Muscle of leg (tissue), 16 donors: Measurements from ENCODE around the gene RP9. TPM values are rescaled to one million over a fixed set of nuclear protein-coding genes. Genes with fewer than 3 reads are reported as not detected.

Source experiments
- DNase-seq: peaks from one replicate; pipeline ENCODE4 v3.0.0; 2013
- H3K27ac ChIP-seq: one replicate; pipeline ENCODE4 v1.5.1; 2013; ENCODE audit warnings: mild to moderate bottlenecking, low read length, control low read depth
- H3K27me3 ChIP-seq: one replicate; pipeline ENCODE4 v1.6.1; 2013; ENCODE audit warnings: low read length; ENCODE audit not compliant: control insufficient read depth, insufficient read depth
- H3K36me3 ChIP-seq: one replicate; pipeline ENCODE4 v1.6.1; 2013; ENCODE audit warnings: low read length; ENCODE audit not compliant: control insufficient read depth, insufficient read depth
- H3K4me1 ChIP-seq: one replicate; pipeline ENCODE4 v1.6.1; 2013; ENCODE audit warnings: low read length; ENCODE audit not compliant: control insufficient read depth, insufficient read depth
- H3K4me3 ChIP-seq: one replicate; pipeline ENCODE4 v1.5.1; 2013; ENCODE audit warnings: low read length, control low read depth
- H3K9me3 ChIP-seq: replicated peaks from 2 replicates; pipeline ENCODE4 v1.6.1; 2013; ENCODE audit warnings: low read depth, low read length; ENCODE audit not compliant: control insufficient read depth
- WGBS: methylation state at CpG from one replicate; pipeline ENCODE4 v1.1.5; 2013; ENCODE audit warnings: missing lambda C conversion rate; ENCODE audit not compliant: insufficient coverage; 5-methylcytosine and 5-hydroxymethylcytosine counted together
- long read RNA-seq, 11 donors: transcript quantifications; one replicate each; lab custom pipeline, GENCODE V29; 2026
- polyA plus RNA-seq, 8 donors: library from polyadenylated mRNA; unstranded; fragments of 120-200 nt; gene quantifications; one replicate each; pipeline versions ENCODE4 v1.2.1 to v1.2.3, GENCODE V29; 2013; ENCODE audit warnings: inconsistent platforms in 1 of 8, low replicate concordance in 1 of 8; ENCODE audit not compliant: insufficient read length in 8 of 8, insufficient read depth in 1 of 8
- total RNA-seq: library from RNA; stranded (reverse); fragments of 120-200 nt; gene quantifications from one replicate; pipeline ENCODE4 v1.2.4, GENCODE V29; 2013

The RP9 gene
- total RNA-seq = 24.2 TPM
- polyA plus RNA-seq = 10 to 100 TPM; 21.8 to 26.5 (median 25.2) TPM
- long read RNA-seq, donor 1, transcript RP9-201 (6 exons, 1,121 nt) = major isoform, 9 of 10 reads
- long read RNA-seq, donor 1, partial matches to known transcripts = 0 of 10 reads
- long read RNA-seq, donor 1, other reads (novel, unspliced or antisense) = 0 of 10 reads
- long read RNA-seq, donor 2, partial matches to known transcripts = 0 of 1 reads
- long read RNA-seq, donor 2, other reads (novel, unspliced or antisense) = 0 of 1 reads
- long read RNA-seq, donor 3, transcript RP9-201 (6 exons, 1,121 nt) = major isoform, 29 of 29 reads
- long read RNA-seq, donor 3, partial matches to known transcripts = 0 of 29 reads
- long read RNA-seq, donor 3, other reads (novel, unspliced or antisense) = 0 of 29 reads
- long read RNA-seq, donor 4, transcript RP9-201 (6 exons, 1,121 nt) = major isoform, 16 of 16 reads
- long read RNA-seq, donor 4, partial matches to known transcripts = 0 of 16 reads
- long read RNA-seq, donor 4, other reads (novel, unspliced or antisense) = 0 of 16 reads
- long read RNA-seq, donor 5, transcript RP9-201 (6 exons, 1,121 nt) = major isoform, 23 of 24 reads
- long read RNA-seq, donor 5, partial matches to known transcripts = 0 of 24 reads
- long read RNA-seq, donor 5, other reads (novel, unspliced or antisense) = 0 of 24 reads
- long read RNA-seq, donor 6, transcript RP9-201 (6 exons, 1,121 nt) = major isoform, 21 of 21 reads
- long read RNA-seq, donor 6, partial matches to known transcripts = 0 of 21 reads
- long read RNA-seq, donor 6, other reads (novel, unspliced or antisense) = 0 of 21 reads
- long read RNA-seq, donor 7, transcript RP9-201 (6 exons, 1,121 nt) = major isoform, 18 of 18 reads
- long read RNA-seq, donor 7, partial matches to known transcripts = 0 of 18 reads
- long read RNA-seq, donor 7, other reads (novel, unspliced or antisense) = 0 of 18 reads
- long read RNA-seq, donor 8, transcript RP9-201 (6 exons, 1,121 nt) = major isoform, 13 of 13 reads
- long read RNA-seq, donor 8, partial matches to known transcripts = 0 of 13 reads
- long read RNA-seq, donor 8, other reads (novel, unspliced or antisense) = 0 of 13 reads
- long read RNA-seq, donor 9, transcript RP9-201 (6 exons, 1,121 nt) = major isoform, 18 of 18 reads
- long read RNA-seq, donor 9, partial matches to known transcripts = 0 of 18 reads
- long read RNA-seq, donor 9, other reads (novel, unspliced or antisense) = 0 of 18 reads
- long read RNA-seq, donor 10, transcript RP9-201 (6 exons, 1,121 nt) = major isoform, 10 of 11 reads
- long read RNA-seq, donor 10, partial matches to known transcripts = 0 of 11 reads
- long read RNA-seq, donor 10, other reads (novel, unspliced or antisense) = 0 of 11 reads
- long read RNA-seq, donor 11, transcript RP9-201 (6 exons, 1,121 nt) = major isoform, 14 of 15 reads
- long read RNA-seq, donor 11, partial matches to known transcripts = 0 of 15 reads
- long read RNA-seq, donor 11, other reads (novel, unspliced or antisense) = 0 of 15 reads

GRCh38 chr7:33109005-33109757 is at the start of gene RP9:
TSS of gene RP9 (minus strand) at chr7:33109404. CDS start at chr7:33109372, 32 bp downstream.
- WGBS = under 1% methylated on average over 89 of the region's 100 CpGs
- H3K27ac ChIP-seq = peak within 1 kb of the TSS; percentile 67
- H3K4me3 ChIP-seq = peak within 1 kb of the TSS; percentile 75
- H3K27me3 ChIP-seq = no peaks in the 10 kb centered on the region
- H3K4me1 ChIP-seq = peaks cover 12% of the 10 kb centered on the region
- DNase-seq = peak; percentile 86
- H3K9me3 ChIP-seq = no peaks in the 10 kb centered on the region
- H3K36me3 ChIP-seq = no peaks in the 10 kb centered on the region

- Histone ChIP-seq H3K4me1 (no peaks in the 10 kb centered on the region), H3K9me3 (no peaks in the 10 kb centered on the region), H3K36me3 (no peaks in the 10 kb centered on the region), H3K27me3 (no peaks in the 10 kb centered on the region), H3K27ac (no peak overlapping the region), H3K4me3 (no peak overlapping the region)
- no CpG with 5 or more reads among the region's 2 CpGs for WGBS
- peak; percentile 19 for DNase-seq
These were observed 48.6 kb upstream of the RP9 start for GRCh38 chr7:33157781-33158180.

GRCh38 chr7:33157311-33157710 is 48.1 kb upstream of the RP9 start:
- H3K9me3 ChIP-seq = no peaks in the 10 kb centered on the region
- 20% methylated on average over 1 of the region's 1 CpG for WGBS
- H3K27ac ChIP-seq = no peak overlapping the region
- H3K4me1 ChIP-seq = no peaks in the 10 kb centered on the region
- no peaks in the 10 kb centered on the region for H3K36me3 ChIP-seq
- no peaks in the 10 kb centered on the region for H3K27me3 ChIP-seq
- H3K4me3 ChIP-seq = no peak overlapping the region
- DNase-seq = peak; percentile 67

- Histone ChIP-seq H3K4me1 (no peaks in the 10 kb centered on the region), H3K27ac (no peak overlapping the region), H3K36me3 (no peaks in the 10 kb centered on the region), H3K27me3 (no peaks in the 10 kb centered on the region), H3K4me3 (no peak overlapping the region), H3K9me3 (no peaks in the 10 kb centered on the region)
- no CpG with 5 or more reads among the region's 2 CpGs for WGBS
- DNase-seq = no peak
These were observed 47.2 kb upstream of the RP9 start for GRCh38 chr7:33156441-33156840.

- no peaks in the 10 kb centered on the region for H3K27me3 ChIP-seq
- no peaks in the 10 kb centered on the region for H3K36me3 ChIP-seq
- H3K4me3 ChIP-seq = no peak overlapping the region
- H3K9me3 ChIP-seq = no peaks in the 10 kb centered on the region
- DNase-seq = no peak
- no peak overlapping the region for H3K27ac ChIP-seq
- no peaks in the 10 kb centered on the region for H3K4me1 ChIP-seq
- no CpG with 5 or more reads among the region's 2 CpGs for WGBS
These were observed 46.6 kb upstream of the RP9 start for GRCh38 chr7:33155811-33156210.

GRCh38 chr7:33152087-33152486 is 42.9 kb upstream of the RP9 start:
- no peaks in the 10 kb centered on the region for H3K36me3 ChIP-seq
- no peak for DNase-seq
- H3K9me3 ChIP-seq = no peaks in the 10 kb centered on the region
- 71% methylated on average over 1 of the region's 3 CpGs for WGBS
- no peaks in the 10 kb centered on the region for H3K4me1 ChIP-seq
- H3K27ac ChIP-seq = no peak overlapping the region
- no peak overlapping the region for H3K4me3 ChIP-seq
- no peaks in the 10 kb centered on the region for H3K27me3 ChIP-seq

- Histone ChIP-seq H3K9me3 (peaks cover 4% of the 10 kb centered on the region), H3K4me1 (no peaks in the 10 kb centered on the region), H3K4me3 (no peak overlapping the region), H3K36me3 (no peaks in the 10 kb centered on the region), H3K27me3 (no peaks in the 10 kb centered on the region), H3K27ac (no peak overlapping the region)
- no peak for DNase-seq
- no CpG with 5 or more reads among the region's 5 CpGs for WGBS
These were observed 36.0 kb upstream of the RP9 start for GRCh38 chr7:33145156-33145555.

- no peak overlapping the region for H3K4me3 ChIP-seq
- no peaks in the 10 kb centered on the region for H3K36me3 ChIP-seq
- H3K4me1 ChIP-seq = no peaks in the 10 kb centered on the region
- H3K27me3 ChIP-seq = no peaks in the 10 kb centered on the region
- no peak for DNase-seq
- no peak overlapping the region for H3K27ac ChIP-seq
- peaks cover 4% of the 10 kb centered on the region for H3K9me3 ChIP-seq
- no CpG with 5 or more reads among the region's 4 CpGs for WGBS
These were observed 35.0 kb upstream of the RP9 start for GRCh38 chr7:33143996-33144718.
